Measurements from ENCODE around the gene AP4S1.
"Not testable (repeated sequence)": the region's sequence is repeated elsewhere in the genome, so short reads cannot be mapped to it uniquely, and the experiment has no call there.

Gene AP4S1

DNA sequence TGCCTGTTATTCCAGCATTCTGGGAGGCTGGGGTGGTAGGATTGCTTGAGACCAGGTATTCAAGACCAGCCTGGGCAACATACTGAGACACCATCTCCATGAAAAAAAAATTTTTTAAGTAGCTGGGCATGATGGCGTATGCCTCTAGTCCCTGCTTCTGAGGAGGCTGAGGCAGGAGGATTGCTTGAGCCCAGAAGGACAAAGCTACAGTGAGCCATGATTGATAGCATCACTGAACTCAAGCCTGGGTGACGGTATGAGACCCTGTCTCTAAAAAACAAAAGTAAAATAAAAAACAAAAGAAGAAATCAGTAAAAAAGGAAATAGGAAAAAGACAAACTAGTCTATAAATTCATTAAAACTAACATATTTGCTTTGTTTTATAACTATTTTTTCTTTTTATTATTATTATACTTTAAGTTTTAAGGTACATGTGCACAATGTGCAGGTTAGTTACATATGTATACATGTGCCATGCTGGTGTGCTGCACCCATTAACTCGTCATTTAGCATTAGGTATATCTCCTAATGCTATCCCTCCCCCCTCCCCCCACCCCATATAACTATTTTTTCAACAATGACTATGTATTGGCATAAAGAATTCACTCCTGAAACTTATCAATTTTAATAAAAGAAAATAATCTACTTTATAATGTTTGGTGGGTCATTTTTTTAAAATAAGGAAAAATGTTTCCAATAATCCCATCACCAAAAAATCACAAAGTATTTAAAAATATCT is 15.4 kb upstream of the AP4S1 start:
- no peak for DNase-seq

DNA sequence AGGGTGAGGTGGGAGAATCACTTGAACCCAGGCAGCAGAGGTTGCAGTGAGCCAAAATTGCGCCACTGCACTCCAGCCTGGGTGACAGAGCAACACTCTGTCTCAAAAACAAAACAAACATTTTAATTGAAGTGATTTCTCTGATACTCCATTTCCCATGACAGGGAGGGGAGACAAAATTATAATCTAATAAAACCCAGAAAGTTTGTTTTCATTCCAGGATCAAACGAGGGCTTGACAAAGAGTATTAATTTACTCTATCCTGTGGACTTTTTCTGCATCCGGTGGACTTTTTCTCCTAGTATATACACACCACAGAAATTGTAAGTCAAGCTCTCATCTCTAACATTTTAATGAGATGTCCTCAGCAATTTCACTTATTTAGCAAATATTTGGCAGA is 14.5 kb upstream of the AP4S1 start:
- DNase-seq: no peak

DNA sequence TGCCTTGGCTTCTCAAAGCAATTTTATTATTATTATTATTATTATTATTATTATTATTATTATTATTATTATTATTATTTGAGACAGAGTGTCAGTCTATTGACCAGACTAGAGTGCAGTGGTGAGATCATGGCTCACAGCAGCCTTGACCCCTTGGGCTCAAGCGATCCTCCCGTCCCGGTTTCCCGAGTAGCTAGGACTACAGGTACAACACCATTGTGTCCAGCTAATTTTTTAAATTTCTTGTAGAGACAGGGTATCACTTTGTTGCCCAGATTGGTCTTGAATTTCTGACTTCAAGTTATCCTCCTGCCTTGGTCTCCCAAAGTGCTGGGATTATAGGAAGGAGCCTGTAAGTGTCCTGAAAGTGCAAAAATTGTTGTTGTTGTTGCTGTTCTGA is 11.6 kb upstream of the AP4S1 start:
- DNase-seq: no peak

DNA sequence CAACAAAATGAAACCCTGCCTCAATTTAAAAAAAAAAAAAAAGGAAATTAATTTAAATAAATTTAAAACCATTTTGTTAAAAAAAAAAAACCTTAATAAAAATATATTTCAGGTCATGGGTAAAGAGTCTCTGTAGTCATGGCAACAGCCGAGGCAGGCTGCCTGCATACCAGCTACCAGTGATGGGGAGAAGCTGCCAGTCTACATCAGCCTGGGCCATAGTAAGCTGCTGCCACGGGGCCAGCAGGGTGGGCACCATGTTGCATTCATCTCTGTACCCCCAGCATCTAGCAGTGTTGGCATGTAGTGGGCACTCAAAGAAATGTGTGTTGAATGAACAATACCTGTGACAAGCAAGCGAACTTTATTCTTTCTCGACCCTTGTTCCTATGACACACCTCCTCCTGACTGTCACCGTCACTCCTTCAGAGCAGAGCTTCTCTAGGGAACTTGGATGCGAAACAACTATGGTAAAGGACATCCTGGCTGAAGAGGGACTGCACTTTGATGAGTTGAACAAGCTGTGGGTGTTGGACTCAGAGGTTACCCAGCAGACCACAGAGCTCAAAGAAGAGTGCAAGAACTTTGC is 7.3 kb upstream of the AP4S1 start:
- no peak for DNase-seq

DNA sequence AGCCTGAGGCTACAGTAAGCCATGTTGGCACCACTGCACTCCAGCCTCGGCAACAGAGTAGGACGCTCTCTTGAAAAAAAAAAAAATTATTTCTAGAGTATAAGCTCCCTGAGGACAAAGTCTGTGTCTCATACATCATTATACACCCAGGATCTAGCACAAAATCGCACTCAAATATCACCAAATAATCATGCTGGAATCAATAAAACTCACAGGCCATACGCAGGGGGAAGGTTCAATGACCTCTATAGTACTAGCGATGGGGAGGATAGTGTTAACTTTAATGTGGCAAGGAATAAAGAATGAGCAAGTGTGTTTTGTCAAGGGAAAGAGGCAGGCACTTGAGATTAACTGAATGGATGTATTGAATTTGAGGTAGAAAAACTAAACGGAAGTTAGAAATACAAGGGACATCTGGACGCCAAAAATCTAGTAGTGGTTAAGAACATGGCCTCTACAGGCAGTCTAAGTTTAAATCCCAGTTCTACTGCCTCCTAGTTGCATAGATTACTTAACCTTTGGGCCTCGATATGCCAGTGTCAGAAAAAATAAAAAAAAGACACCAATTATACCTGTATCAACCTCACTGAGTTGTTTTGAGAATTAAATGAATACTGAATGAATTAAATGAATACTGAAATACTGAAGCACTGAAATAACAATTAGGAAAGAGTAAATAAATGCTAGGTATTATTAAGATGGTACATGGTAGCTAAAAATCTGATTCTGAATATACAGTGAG is 4.4 kb upstream of the AP4S1 start:
- DNase-seq: no peak

DNA sequence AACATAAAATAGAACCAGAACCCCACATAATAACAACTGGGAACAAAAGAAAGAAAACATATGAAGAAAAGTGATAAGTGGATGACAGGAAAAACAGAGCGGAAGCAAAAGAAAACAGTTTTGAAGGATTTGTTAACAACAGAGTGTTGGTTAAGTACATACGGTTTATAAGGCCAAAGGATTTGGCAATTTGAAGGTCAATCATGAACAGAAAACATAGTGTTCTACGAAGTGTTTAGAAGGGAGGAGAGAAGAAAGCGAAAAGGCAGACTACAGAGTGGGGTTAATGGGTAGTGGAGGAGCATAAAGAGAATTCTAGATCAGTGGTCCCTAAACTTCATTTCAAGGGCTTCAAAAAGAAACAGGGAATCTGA is 3.9 kb upstream of the AP4S1 start:
- no peak for DNase-seq

DNA sequence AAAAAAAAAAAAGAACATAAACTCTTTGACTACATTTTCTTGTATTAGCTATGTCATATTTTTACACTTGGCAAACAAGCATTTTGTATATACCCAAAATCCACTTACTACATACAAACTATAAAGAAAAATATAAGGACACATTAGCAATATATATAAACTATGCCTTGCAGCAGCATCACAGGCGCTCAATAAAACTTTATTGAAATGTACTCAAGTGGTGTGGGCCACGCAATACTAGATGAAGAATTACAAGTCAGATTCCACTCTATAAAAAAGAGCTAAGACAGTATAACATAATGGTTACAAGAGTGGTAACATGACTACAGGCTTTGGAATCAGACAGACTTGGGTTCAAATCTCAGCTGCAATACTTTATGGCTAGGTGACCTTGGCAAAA is 3.1 kb upstream of the AP4S1 start:
- no peak for DNase-seq

DNA sequence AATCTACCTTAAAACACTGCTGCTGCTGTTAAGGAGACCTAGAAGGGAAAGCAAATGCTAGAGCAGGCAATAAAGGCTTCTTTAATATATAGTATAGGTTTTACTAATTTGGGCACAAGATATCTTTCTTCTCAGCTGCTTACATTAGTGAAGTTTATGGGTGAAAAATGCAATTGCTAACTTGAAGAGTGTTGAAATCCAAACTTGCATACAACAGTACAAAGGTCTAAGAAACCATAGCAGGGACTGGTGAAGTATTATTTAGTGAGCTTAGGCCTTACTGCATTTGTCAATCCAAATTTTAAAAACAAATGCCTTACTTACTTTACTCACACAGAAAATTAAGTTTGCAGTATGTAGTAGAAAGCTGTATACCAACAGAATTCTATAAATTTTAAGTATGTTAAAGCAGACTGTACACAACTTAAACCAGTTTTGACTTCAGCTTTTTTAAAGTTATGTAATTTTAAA is 1.4 kb upstream of the AP4S1 start:
- DNase-seq: no peak

DNA sequence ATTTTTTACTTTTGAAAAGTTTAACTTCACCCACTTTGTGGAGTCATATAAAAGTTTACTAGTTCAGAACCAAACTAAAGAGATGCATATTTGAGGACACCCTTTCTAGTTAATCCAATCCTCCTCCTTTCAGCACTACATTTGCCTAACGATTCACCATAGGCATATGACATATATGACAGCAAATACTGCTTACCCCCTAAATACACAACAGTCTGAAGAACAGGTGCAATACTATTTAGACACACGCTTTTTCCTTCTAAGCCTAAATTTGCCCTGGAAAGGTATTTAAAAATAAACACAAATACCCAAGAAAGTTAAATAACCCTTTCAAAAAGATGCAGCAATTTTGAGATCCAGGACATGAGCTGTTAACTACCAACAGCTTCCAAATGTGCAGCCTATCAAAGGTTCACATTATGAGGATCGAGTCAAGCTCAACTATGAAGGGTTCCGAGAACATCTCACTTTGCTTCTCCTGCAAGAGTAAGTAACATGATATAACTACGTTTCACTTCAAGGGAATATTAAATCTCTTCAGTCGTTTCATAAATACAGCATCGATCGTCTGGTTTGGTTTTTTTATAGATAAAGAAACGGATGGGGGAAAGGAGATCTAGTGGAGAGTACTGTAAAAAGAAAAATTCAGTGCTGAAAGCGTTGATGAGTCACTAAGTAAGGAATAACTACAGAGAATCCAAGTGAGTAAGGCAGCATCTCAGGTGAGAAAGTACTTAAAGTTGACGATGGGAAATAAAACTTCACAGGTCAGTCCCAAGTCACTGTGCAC is 677 bp upstream of the AP4S1 start:
- DNase-seq: no peak

DNA sequence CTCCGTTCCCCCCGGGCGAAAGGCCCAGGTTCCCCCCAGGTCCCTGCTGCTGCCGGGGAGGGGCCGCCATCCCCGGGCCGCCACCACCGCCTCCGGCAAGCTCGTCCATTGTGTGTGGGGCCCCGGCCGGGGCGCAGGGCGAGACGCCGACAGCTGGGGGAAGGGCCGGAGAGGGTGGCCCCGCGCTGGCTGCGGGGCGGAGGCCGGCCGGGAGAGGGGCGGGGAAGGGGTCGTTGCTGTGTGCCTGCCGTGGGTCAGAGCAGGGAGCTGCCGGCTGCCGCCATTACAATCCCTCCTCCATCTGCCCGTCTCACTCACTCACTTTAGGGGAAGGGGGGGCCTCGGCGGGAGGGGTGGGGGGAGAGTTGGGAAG is 614 bp downstream of the AP4S1 start, which contains the start of gene STRN3:
Gene STRN3, minus strand, starts transcription at position 303 of the 373 bp plus-strand sequence. Its CDS starts 194 bp downstream, at position 109.
- no peak for DNase-seq

DNA sequence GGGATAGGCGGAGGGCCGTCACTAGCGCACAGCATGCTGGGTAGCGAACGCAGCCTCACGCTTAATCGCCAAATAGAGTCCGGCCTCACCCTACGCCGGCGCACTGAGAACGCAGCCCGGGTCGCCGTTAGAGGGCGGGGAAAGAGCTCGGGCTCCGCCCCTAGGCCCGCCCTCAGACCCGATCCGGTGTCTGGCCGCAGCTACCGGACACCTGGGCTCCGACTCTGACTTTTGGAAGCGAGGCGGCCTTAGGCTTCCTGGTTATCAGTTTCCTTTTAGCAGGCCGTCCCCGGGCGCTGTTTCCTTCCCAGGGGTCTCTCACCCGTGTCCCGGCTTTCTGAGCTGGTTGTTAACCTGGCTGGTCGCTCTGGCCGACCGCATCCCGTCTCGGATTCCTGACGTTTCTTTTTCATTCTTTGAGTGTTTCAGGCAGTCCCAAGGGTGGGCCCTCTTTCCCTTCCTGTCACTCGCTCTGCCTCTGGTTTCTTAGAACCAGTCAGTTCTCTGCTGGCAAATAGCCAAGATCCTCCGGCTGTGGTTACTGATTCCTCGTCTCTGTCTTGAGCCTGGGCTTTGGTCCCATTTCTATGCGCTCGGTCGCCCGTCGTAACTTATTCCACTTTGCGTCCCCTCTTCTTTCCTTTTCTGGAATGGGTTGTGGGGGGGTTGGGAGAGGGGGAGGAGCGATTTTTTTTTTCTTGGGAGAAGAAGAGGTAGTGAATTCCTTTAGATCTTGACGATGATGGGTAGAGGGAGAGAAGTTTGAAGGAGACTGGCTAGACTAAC is 1.2 kb downstream of the AP4S1 start:
- peak; percentile 92 for DNase-seq

DNA sequence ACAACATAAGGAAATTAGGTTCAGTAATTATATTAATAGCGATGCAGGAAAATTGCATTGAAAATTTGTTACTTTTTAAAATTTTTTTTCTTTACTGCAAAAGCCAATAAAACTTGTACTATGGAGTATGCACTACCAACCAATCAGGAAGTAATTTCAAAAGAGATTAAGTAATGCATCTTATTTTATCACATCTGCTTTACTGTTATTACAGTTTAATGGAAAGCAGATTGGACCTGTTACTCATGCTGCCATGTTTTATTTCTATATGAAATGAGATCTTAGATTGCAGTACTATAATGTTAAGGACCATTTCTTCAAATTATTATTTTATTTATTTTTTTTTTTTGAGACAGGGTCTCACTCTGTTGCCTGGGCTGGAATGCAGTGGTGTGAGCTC is 2.4 kb downstream of the AP4S1 start:
- no peak for DNase-seq

DNA sequence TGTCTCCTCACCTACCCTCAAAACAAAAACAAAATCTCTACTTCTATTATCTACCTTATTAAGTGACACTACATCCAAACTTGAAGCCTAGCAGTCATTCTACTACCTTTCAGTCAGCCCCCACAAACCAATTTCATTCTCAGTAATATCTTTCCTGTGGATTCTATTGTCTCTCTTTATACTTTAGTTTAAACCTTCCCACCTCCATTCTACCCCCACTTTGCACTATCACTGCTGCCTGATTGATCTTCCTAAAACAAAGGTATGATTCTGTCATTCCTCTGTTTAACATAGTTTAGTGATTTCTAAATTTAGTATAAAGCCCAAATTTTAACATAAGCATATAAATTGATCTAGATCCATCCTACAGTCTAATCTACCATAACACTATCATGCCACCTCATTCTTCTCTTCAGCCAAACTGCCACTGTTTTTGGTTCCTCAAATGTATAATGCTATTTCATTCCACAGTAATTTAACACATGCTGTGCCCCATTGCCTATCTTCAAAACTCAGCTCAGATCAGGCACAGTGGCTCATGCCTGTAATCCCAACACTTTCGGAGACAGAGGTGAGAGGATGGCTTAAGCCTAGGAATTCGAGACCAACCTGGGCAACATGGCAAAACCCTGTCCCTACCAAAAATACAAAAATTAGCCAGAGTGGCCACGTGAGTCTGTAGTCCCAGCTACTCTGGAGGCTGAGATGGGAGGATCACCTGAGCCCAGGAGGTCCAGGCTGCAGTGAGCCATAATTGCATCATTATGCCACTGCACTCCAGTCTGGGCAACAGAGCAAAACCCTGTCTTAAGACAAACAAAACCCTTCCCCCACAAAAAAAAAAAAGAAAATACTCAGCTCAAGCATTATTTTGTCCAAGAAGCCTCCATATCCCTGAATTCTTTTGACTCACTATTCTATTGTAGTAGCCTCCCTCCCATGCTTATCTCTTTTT is 3.8 kb downstream of the AP4S1 start:
- no peak for DNase-seq

DNA sequence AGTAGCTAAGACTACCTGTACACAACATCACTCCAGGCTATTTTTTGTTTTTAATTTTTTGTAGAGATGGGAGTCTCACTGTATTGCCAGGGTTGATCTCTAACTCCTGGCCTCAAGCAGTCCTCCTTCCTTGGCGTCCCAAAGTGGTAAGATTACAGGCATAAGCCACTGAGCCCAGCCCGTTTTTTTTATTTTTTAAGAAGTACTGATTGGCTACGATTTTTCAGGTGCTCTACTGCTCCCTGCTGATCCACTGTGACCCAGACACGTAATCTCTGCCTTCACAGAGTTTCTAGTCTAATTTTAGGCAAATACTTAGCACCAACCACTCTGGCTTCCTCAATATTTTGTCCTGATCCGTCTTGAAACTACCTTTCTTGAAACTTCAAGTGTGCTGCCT is 5.0 kb downstream of the AP4S1 start:
- DNase-seq: no peak

DNA sequence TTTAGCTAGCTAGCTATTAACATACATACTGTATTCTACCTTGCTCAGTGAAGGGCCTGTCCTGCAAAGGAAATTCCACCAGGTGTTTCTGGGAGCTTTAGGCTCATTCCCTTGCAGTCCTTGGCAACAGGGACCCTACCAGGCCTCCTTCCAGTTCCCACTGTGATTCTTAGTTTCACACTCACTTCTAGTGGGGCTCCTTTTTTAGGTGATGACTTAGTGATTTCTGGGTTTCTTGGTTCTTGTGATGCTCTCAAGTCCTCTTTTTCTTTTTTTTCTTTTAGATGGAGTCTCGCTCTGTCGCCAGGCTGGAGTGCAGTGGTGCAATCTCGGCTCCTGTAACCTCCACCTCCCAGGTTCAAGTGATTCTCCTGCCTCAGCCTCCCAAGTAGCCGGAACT is 11.1 kb downstream of the AP4S1 start:
- no peak for DNase-seq

DNA sequence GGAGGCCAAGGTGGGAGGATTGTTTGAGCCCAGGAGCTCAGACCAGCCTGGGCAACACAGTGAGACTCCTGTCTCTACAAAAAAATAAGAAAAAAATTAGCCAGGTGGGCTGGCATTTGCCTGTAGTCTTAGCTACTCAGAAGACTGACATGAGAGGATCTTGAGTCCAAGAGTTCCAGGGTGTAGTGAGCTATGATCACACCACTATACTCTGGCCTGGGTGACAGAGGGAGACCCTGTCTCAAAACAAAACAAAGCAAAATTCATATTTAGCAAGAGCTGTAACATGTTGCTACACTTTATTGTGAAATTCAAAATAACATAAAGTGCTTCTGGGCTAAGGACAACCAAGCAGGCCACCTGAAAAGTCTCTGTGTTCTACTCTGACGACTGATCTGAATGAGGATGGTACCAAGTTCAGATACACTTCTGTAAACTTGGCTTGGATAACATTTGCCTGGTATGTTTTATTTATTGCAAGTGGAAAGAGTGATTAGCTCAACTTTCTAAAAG is 12.3 kb downstream of the AP4S1 start:
- DNase-seq: no peak

DNA sequence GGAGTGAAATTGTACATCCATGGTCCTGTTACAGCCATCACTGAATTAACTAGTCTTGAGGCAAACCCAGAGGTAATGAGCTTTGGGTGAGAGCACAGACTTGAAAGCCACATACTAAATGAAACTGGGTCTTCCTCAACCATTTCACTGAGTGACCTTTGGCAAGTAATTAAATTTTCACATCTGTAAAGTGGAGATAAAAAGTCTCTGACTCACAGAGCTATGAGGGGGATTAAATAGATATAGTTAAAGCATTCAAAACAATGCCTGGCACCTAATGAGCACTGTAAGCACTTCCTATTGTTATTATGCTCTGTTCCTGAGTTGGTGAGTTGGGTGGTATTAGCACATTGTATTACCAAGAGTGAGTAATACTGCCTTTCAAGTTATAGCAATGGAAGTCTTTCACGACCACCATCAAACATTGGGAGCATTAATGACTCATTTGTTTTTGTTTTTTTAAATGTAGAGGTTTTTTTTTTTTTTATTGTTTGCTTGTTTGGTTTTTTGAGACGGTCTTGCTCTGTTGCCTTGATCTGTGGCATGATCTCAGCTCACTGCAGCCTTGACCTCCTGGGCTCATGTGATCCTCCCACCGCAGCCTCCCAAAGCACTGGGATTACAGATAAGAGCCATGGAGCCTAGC is 13.2 kb downstream of the AP4S1 start:
- no peak for DNase-seq

DNA sequence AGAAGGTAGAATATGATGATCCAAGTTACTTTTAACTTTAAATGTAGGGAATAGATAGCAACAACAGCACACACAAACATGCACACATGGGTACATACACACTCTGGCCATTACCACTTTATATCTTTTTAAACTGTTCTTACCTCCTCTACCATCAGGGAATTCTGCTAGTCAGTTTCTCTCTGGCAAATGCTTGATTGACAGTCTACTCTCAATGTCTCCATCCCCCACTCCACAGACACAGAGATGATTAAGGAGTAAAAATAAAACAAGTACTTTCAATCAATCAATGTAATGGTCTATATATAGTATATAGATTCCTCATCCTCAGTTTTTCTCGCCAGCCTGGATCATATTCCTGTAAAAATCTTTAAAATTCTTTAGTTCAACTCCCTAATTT is 16.9 kb downstream of the AP4S1 start:
- DNase-seq: no peak

DNA sequence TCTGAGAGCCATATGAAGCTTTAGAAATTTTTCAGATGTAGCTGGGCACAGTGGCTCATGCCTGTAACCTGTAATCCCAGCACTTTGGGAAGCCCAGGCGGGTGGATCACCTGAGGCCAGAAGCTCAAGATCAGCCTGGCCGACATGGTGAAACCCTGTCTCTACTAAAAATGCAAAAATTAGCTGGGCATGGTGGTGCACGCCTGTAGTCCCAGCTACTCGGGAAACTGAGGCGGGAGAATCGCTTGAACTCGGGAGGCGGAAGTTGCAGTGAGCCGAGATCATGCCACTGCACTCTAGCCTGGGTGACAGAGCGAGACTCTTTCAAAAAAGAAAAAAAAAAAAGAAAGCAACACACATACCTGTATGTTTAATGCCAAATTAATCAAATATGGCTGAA is 17.4 kb downstream of the AP4S1 start:
- not testable (repeated sequence) for DNase-seq

DNA sequence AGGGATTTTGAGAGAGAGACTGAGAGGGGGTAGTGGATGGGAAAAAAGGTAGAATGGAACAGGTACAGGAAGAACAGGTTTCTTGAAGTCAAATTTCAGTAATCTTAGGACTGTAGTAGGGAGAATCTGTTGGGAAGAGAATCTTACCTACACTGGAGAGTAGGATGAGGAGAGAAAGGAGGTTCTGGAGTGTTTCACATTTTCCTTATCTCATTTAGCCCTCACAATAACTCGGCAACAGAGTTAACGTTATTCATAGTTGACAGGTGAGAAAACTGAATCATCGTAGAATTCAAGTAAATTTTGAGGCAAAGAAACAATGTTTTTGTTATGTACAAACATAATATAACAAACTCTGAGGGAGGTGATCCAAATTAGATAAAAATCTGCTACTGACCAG is 17.9 kb downstream of the AP4S1 start:
- DNase-seq: no peak

Measured in stimulated activated CD8-positive, alpha-beta memory T cell treated with anti-CD3 and anti-CD28 coated beads, Interleukin-4, amount 100 ng/mL, for 48 hours (primary cell).